Measurements from ENCODE around the gene MRPL16.

DNA sequence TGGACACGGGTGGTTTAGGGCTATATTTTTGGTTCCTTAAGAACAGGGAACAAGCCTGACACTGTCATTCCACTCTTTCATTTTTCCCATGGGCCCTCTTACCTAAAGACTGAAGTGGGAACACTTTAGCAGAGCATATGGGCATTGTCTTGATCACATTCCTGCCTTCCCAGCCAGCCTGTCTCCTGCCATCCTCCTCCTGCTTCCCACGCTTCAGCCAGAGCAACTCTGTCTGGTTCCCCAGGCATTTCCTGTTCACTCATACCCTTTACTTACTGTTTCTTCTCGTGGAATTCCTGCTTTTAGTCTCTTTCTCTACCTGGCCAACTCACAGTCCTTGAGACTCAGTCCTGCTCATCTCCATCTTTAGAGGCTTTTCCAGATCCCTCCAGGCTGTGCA is 22.8 kb downstream of the MRPL16 start:
- TF ChIP-seq RAD21 (IDR thresholded peaks at IDR 0.05; ENCODE audit: low read depth): no peak
- TF ChIP-seq EGR1 (IDR thresholded peaks at IDR 0.05): no peak
- no peak for TF ChIP-seq REST (IDR thresholded peaks at IDR 0.05; ENCODE audit: low read depth)
- TF ChIP-seq CEBPB (IDR thresholded peaks at IDR 0.05): no peak
- TF ChIP-seq TCF12 (IDR thresholded peaks at IDR 0.05; ENCODE audit: low read depth): no peak
- TF ChIP-seq CREB1 (IDR thresholded peaks at IDR 0.05; ENCODE audit: low read depth): no peak
- no peak for TF ChIP-seq TAF1 (IDR thresholded peaks at IDR 0.05; ENCODE audit: low read depth)
- no peak for TF ChIP-seq EP300 (IDR thresholded peaks at IDR 0.05; ENCODE audit: borderline replicate concordance)

Measured in Ishikawa (cell line).